ENCODE results near the gene FTSJ1. TPM values are rescaled to one million over a fixed set of nuclear protein-coding genes. Genes with fewer than 3 reads are reported as not detected.

FTSJ1 gene
- total and polyA plus RNA-seq, 4 donors: 18.2 to 48.3 (median 44.8) TPM

GRCh38 chrX:48477960-48478755, 2.2 kb downstream of the FTSJ1 start:
- 92 to 97% methylated on average over 15 to 19 of the region's 19 CpGs for WGBS, 2 donors
- peaks cover 0 to 5% (median 0%) of the 10 kb centered on the region in 5 donors for H3K4me1 ChIP-seq (ENCODE audit: control insufficient read depth in 5 of 5, insufficient read depth in 5 of 5, low read length in 5 of 5)
- no peaks in the 10 kb centered on the region for H3K27me3 ChIP-seq (ENCODE audit: control insufficient read depth in 3 of 3, insufficient read depth in 3 of 3, low read length in 2 of 3)
- H3K36me3 ChIP-seq (ENCODE audit: control insufficient read depth in 4 of 4, insufficient read depth in 4 of 4, low read length in 4 of 4): peaks cover 0 to 19% (median 4%) of the 10 kb centered on the region in 4 donors
- DNase-seq (no peak), ATAC-seq (ENCODE audit: insufficient read depth, low FRiP score) (no peak)
- H3K4me3 ChIP-seq: no peak overlapping the region
- no peak for TF ChIP-seq CTCF (IDR thresholded peaks at IDR 0.05; ENCODE audit: control extremely low read depth, extremely low read depth)
- no peak overlapping the region for H3K27ac ChIP-seq (ENCODE audit: low read depth in 1 of 2, low read length in 1 of 2)
- H3K9ac ChIP-seq (ENCODE audit: insufficient read depth in 1 of 2, low read length in 2 of 2): no peak overlapping the region
- peaks cover 0 to 9% (median 2%) of the 10 kb centered on the region in 4 donors for H3K9me3 ChIP-seq (ENCODE audit: control insufficient read depth in 4 of 4, insufficient read depth in 3 of 4, low read length in 3 of 4)

GRCh38 chrX:48478806-48479205, 2.8 kb downstream of the FTSJ1 start:
- peaks cover 0 to 19% (median 7%) of the 10 kb centered on the region in 4 donors for H3K36me3 ChIP-seq (ENCODE audit: control insufficient read depth in 4 of 4, insufficient read depth in 4 of 4, low read length in 4 of 4)
- WGBS, 2 donors: 79 to 100% methylated on average over 3 to 5 of the region's 5 CpGs

GRCh38 chrX:48480142-48480541, 4.1 kb downstream of the FTSJ1 start:
- peaks cover 0 to 9% (median 2%) of the 10 kb centered on the region in 4 donors for H3K9me3 ChIP-seq (ENCODE audit: control insufficient read depth in 4 of 4, insufficient read depth in 3 of 4, low read length in 3 of 4)
- no peak for TF ChIP-seq CTCF (IDR thresholded peaks at IDR 0.05; ENCODE audit: control extremely low read depth, extremely low read depth)
- no peak overlapping the region for H3K9ac ChIP-seq (ENCODE audit: insufficient read depth in 1 of 2, low read length in 2 of 2)
- H3K27me3 ChIP-seq (ENCODE audit: control insufficient read depth in 3 of 3, insufficient read depth in 3 of 3, low read length in 2 of 3): no peaks in the 10 kb centered on the region
- H3K4me3 ChIP-seq: no peak overlapping the region
- 84 to 96% methylated on average over 3 of the region's 3 CpGs for WGBS, 2 donors
- peaks cover 3 to 21% (median 8%) of the 10 kb centered on the region in 4 donors for H3K36me3 ChIP-seq (ENCODE audit: control insufficient read depth in 4 of 4, insufficient read depth in 4 of 4, low read length in 4 of 4)
- H3K4me1 ChIP-seq (ENCODE audit: control insufficient read depth in 5 of 5, insufficient read depth in 5 of 5, low read length in 5 of 5): peaks cover 0 to 5% (median 0%) of the 10 kb centered on the region in 5 donors
- DNase-seq (no peak), ATAC-seq (ENCODE audit: insufficient read depth, low FRiP score) (no peak)
- no peak overlapping the region for H3K27ac ChIP-seq (ENCODE audit: low read depth in 1 of 2, low read length in 1 of 2)

More at GRCh38 chrX:48478806-48479205, 2.8 kb downstream of the FTSJ1 start:
- H3K4me3 ChIP-seq: no peak overlapping the region
- H3K4me1 ChIP-seq (ENCODE audit: control insufficient read depth in 5 of 5, insufficient read depth in 5 of 5, low read length in 5 of 5): peaks cover 0 to 5% (median 0%) of the 10 kb centered on the region in 5 donors
- peaks cover 0 to 9% (median 2%) of the 10 kb centered on the region in 4 donors for H3K9me3 ChIP-seq (ENCODE audit: control insufficient read depth in 4 of 4, insufficient read depth in 3 of 4, low read length in 3 of 4)
- no peak overlapping the region for H3K9ac ChIP-seq (ENCODE audit: insufficient read depth in 1 of 2, low read length in 2 of 2)
- TF ChIP-seq CTCF (IDR thresholded peaks at IDR 0.05; ENCODE audit: control extremely low read depth, extremely low read depth): no peak
- H3K27ac ChIP-seq (ENCODE audit: low read depth in 1 of 2, low read length in 1 of 2): no peak overlapping the region
- DNase-seq (no peak), ATAC-seq (ENCODE audit: insufficient read depth, low FRiP score) (no peak)
- no peaks in the 10 kb centered on the region for H3K27me3 ChIP-seq (ENCODE audit: control insufficient read depth in 3 of 3, insufficient read depth in 3 of 3, low read length in 2 of 3)
